ENCODE data around the gene VGF.
"Not testable (repeated sequence)": the region's sequence is repeated elsewhere in the genome, so short reads cannot be mapped to it uniquely, and the experiment has no call there.

Gene VGF

DNA sequence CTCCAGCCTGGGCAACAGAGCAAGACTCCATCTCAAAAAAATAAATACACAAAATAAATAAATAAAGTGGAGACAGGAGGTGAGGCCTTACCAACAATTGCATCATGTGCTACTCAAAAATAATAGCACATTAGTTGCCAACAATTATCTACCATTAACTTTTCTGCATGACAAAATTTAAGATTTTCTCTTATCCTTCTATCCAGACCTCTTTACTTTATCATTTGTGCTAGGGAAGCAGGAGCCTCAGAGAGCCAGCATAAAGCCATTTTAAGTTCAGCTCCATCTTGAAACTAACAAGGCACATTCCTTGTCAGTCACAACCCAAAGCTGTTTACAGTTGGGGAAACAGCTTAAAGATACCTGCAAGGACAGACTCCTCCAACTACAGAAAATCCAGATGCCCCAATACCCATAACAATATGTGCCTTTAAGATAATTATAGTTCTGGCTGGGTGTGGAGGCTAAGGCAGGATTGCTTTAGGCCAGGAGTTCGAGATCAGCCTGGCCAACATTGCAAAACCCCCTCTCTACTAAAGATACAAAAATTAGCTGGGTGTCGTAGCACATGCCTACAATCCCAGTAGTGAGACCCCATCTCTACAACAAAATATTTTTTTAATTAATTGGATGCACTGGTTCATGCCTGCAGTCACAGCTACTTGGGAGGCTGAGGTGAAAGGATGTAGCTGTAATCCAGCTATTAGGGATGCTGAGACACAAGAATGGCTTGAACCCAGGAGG, 13.3 kb downstream of the VGF start:
- H3K9me3 Mint-ChIP-seq, result no peaks in the 10 kb centered on the region
- H3K4me3 Mint-ChIP-seq, result no peak overlapping the region
- peaks cover 26% of the 10 kb centered on the region for H3K27me3 Mint-ChIP-seq (ENCODE audit: low read depth)
- H3K4me1 Mint-ChIP-seq (ENCODE audit: low read depth), result peaks cover 14% of the 10 kb centered on the region
- H3K27ac Mint-ChIP-seq, result no peak overlapping the region
- peaks cover 5% of the 10 kb centered on the region for H3K36me3 Mint-ChIP-seq (ENCODE audit: low read depth)

GRCh38 chr7:101140746-101141382, 24.5 kb downstream of the VGF start:
- no peaks in the 10 kb centered on the region for H3K9me3 Mint-ChIP-seq
- peaks cover 25% of the 10 kb centered on the region for H3K4me1 Mint-ChIP-seq (ENCODE audit: low read depth)
- H3K27ac Mint-ChIP-seq, result no peak overlapping the region
- H3K36me3 Mint-ChIP-seq (ENCODE audit: low read depth), result no peaks in the 10 kb centered on the region
- H3K4me3 Mint-ChIP-seq, result no peak overlapping the region
- H3K27me3 Mint-ChIP-seq (ENCODE audit: low read depth), result peaks cover 45% of the 10 kb centered on the region

DNA sequence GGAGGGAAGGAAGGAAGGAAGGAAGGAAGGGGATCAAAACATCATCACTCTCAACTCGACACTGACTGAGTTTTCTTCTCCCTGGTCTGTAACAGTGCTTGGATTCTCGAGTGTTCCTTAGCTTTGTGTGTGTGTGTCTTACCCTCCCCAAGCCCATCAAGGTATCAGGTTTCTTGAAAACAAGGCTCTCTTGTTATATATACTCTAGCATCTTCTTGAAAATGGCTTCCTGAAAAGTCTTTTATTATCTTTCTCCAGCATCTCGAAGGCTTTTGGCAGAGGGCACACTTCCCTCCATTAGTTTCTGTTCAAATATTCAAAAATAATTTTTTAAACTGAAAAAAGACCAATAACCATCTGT, 25.1 kb downstream of the VGF start:
- H3K4me3 Mint-ChIP-seq, result no peak overlapping the region
- H3K27ac Mint-ChIP-seq, result no peak overlapping the region
- H3K27me3 Mint-ChIP-seq (ENCODE audit: low read depth), result peaks cover 45% of the 10 kb centered on the region
- peaks cover 25% of the 10 kb centered on the region for H3K4me1 Mint-ChIP-seq (ENCODE audit: low read depth)
- H3K36me3 Mint-ChIP-seq (ENCODE audit: low read depth), result no peaks in the 10 kb centered on the region
- H3K9me3 Mint-ChIP-seq, result no peaks in the 10 kb centered on the region

GRCh38 chr7:101138213-101138870, 27.0 kb downstream of the VGF start:
- Mint-ChIP-seq H3K27ac (peak overlapping the region; percentile 59), H3K4me1 (ENCODE audit: low read depth) (peaks cover 23% of the 10 kb centered on the region), H3K9me3 (no peaks in the 10 kb centered on the region), H3K4me3 (peak overlapping the region; percentile 53), H3K36me3 (ENCODE audit: low read depth) (no peaks in the 10 kb centered on the region), H3K27me3 (ENCODE audit: low read depth) (peaks cover 48% of the 10 kb centered on the region)

DNA sequence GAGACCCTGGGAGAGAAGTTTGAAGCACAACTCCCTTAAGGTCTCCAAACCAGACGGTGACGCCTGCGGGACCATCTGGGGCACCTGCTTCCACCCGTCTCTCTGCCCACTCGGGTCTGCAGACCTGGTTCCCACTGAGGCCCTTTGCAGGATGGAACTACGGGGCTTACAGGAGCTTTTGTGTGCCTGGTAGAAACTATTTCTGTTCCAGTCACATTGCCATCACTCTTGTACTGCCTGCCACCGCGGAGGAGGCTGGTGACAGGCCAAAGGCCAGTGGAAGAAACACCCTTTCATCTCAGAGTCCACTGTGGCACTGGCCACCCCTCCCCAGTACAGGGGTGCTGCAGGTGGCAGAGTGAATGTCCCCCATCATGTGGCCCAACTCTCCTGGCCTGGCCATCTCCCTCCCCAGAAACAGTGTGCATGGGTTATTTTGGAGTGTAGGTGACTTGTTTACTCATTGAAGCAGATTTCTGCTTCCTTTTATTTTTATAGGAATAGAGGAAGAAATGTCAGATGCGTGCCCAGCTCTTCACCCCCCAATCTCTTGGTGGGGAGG, 27.6 kb downstream of the VGF start:
- H3K4me1 Mint-ChIP-seq (ENCODE audit: low read depth), result peaks cover 20% of the 10 kb centered on the region
- peak overlapping the region; percentile 10 for H3K4me3 Mint-ChIP-seq
- no peak overlapping the region for H3K27ac Mint-ChIP-seq
- H3K36me3 Mint-ChIP-seq (ENCODE audit: low read depth), result no peaks in the 10 kb centered on the region
- H3K9me3 Mint-ChIP-seq, result no peaks in the 10 kb centered on the region
- peaks cover 47% of the 10 kb centered on the region for H3K27me3 Mint-ChIP-seq (ENCODE audit: low read depth)

- Mint-ChIP-seq H3K9me3 (no peaks in the 10 kb centered on the region), H3K36me3 (ENCODE audit: low read depth) (no peaks in the 10 kb centered on the region), H3K27ac (no peak overlapping the region), H3K27me3 (ENCODE audit: low read depth) (peaks cover 63% of the 10 kb centered on the region), H3K4me1 (ENCODE audit: low read depth) (peaks cover 17% of the 10 kb centered on the region), H3K4me3 (no peak overlapping the region)
Measured at GRCh38 chr7:101134399-101134980, 30.9 kb downstream of the VGF start.

DNA sequence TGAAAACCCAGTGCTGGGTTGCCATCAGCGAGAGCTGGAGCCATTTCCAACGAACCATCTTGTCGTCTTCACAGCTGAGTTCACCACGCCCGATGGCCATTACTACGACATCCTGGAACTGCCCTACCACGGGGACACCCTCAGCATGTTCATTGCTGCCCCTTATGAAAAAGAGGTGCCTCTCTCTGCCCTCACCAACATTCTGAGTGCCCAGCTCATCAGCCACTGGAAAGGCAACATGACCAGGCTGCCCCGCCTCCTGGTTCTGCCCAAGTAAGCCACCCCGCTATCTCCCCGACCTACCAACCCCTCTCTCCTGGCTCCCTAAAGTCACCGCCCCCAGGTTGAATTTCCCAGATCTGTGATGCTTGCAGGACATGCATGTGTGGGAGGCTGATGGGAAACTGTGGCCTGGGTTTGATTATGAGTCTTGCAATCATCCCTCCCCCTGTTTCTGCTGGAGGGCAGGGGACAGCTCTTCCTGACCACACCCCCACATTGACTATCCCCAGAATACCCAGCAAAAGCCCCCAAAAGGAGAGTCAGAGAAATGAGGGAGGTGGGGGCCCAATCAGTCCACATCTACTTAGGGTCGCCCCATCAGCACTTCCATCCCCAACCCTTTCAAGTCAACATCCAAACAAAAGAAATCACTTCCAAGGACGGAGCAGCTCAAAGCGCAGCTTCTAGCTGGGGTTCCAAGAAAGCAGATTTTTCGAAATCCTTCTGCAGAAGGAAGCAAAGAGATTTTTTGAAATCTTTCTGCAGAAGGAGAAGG, 31.6 kb downstream of the VGF start:
- H3K27ac Mint-ChIP-seq, result no peak overlapping the region
- H3K27me3 Mint-ChIP-seq (ENCODE audit: low read depth), result peaks cover 67% of the 10 kb centered on the region
- peaks cover 17% of the 10 kb centered on the region for H3K4me1 Mint-ChIP-seq (ENCODE audit: low read depth)
- no peaks in the 10 kb centered on the region for H3K9me3 Mint-ChIP-seq
- no peaks in the 10 kb centered on the region for H3K36me3 Mint-ChIP-seq (ENCODE audit: low read depth)
- no peak overlapping the region for H3K4me3 Mint-ChIP-seq

GRCh38 chr7:101132626-101133600, 32.5 kb downstream of the VGF start:
- H3K36me3 Mint-ChIP-seq (ENCODE audit: low read depth); H3K9me3 Mint-ChIP-seq; H3K4me3 Mint-ChIP-seq; H3K27ac Mint-ChIP-seq: not testable (repeated sequence)
- Mint-ChIP-seq H3K4me1 (ENCODE audit: low read depth) (peaks cover 11% of the 10 kb centered on the region), H3K27me3 (ENCODE audit: low read depth) (peaks cover 67% of the 10 kb centered on the region)

- peaks cover 62% of the 10 kb centered on the region for H3K27me3 Mint-ChIP-seq (ENCODE audit: low read depth)
- no peak overlapping the region for H3K27ac Mint-ChIP-seq
- H3K9me3 Mint-ChIP-seq, result no peaks in the 10 kb centered on the region
- no peaks in the 10 kb centered on the region for H3K36me3 Mint-ChIP-seq (ENCODE audit: low read depth)
- H3K4me3 Mint-ChIP-seq, result no peak overlapping the region
- peaks cover 25% of the 10 kb centered on the region for H3K4me1 Mint-ChIP-seq (ENCODE audit: low read depth)
Measured at GRCh38 chr7:101129603-101130117, 35.7 kb downstream of the VGF start.

DNA sequence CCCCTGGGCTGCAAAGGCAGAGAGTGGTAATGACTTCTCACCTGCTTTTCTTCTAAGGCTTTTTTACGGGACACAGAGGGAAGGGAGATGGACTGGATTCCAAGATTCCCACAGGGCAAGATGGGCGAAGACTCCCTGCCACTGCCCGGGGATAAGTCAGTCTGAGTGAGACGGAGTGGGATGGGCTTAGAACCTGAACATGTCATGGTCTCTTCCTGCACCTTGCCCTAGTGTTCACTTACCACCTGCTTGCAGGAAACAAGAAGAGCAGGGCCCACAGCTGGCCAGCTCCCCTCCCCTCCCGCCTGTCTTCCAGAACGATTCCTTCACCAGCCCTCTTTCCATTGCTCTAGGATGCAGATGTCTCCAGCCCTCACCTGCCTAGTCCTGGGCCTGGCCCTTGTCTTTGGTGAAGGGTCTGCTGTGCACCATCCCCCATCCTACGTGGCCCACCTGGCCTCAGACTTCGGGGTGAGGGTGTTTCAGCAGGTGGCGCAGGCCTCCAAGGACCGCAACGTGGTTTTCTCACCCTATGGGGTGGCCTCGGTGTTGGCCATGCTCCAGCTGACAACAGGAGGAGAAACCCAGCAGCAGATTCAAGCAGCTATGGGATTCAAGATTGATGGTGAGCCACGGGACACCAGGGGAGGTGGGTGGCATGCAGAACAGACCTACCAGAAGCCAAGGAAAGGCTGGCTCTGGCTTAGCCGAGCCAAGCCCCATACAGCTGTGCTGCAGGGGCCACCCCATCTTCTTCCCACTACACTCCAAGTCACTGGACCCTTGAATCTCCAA, 37.1 kb downstream of the VGF start:
- Mint-ChIP-seq H3K36me3 (ENCODE audit: low read depth) (no peaks in the 10 kb centered on the region), H3K27ac (peak overlapping the region; percentile 43), H3K9me3 (no peaks in the 10 kb centered on the region), H3K4me3 (no peak overlapping the region), H3K4me1 (ENCODE audit: low read depth) (peaks cover 26% of the 10 kb centered on the region), H3K27me3 (ENCODE audit: low read depth) (peaks cover 59% of the 10 kb centered on the region)

- Mint-ChIP-seq H3K27me3 (ENCODE audit: low read depth) (peaks cover 60% of the 10 kb centered on the region), H3K9me3 (no peaks in the 10 kb centered on the region), H3K36me3 (ENCODE audit: low read depth) (no peaks in the 10 kb centered on the region), H3K27ac (no peak overlapping the region), H3K4me3 (peak overlapping the region; percentile 72), H3K4me1 (ENCODE audit: low read depth) (peaks cover 27% of the 10 kb centered on the region)
Measured at GRCh38 chr7:101127460-101128039, 37.8 kb downstream of the VGF start.
